Caco-2 (cell line): ENCODE results near the gene MICU1. TPM values are rescaled to one million over a fixed set of nuclear protein-coding genes. Genes with fewer than 3 reads are reported as not detected.

Source experiments
- BruUV-seq: library from RNA; stranded (reverse); fragments of 400-500 nt; replicated peaks from 2 replicates; lab custom pipeline; 2021; lab: Mats Ljungman, UMichigan
- CTCF ChIA-PET: fragments of 300-600 bp; sonication (Branson Sonifier 250); formaldehyde crosslinking; loops from one replicate; lab custom pipeline; 2022; ENCODE audit warnings: antibody characterized with exemption; lab: Charles Lee
- POLR2A ChIA-PET: fragments of 300-600 bp; sonication (Branson Sonifier 250); formaldehyde crosslinking; loops from one replicate; lab custom pipeline; 2022; ENCODE audit warnings: antibody characterized with exemption; lab: Charles Lee
- DNase-seq, 2 experiments: peaks; one replicate each; pipeline versions ENCODE4 v3.0.0 to v3.0.0-alpha.2; 2020 to 2022
- H3K27me3 ChIP-seq: replicated peaks from 2 replicates; pipeline ENCODE4 v1.6.0; 2011; ENCODE audit warnings: low read length; ENCODE audit not compliant: control insufficient read depth, insufficient read depth
- H3K36me3 ChIP-seq: 2 replicates; pipeline ENCODE4 v1.5.1; 2011; ENCODE audit warnings: low read length; ENCODE audit not compliant: control insufficient read depth, insufficient read depth
- H3K4me1 ChIP-seq: fragments of 250-450 bp; sonication (Bioruptor Pico); 2 replicates; pipeline ENCODE4 v1.5.1; 2020; ENCODE audit warnings: mild to moderate bottlenecking
- H3K4me3 ChIP-seq: 2 replicates; pipeline ENCODE4 v1.5.1; 2011; ENCODE audit warnings: low read depth, mild to moderate bottlenecking, control low read depth, low read length
- H3K9me3 ChIP-seq: fragments of 250-450 bp; sonication (Bioruptor Pico); 2 replicates; pipeline ENCODE4 v1.5.1; 2020; ENCODE audit warnings: mild to moderate bottlenecking, moderate library complexity
- H3K27ac Mint-ChIP-seq: one replicate; pipeline ENCODE4 v1.8.0; 2022; ENCODE audit warnings: mixed read lengths; ENCODE audit not compliant: unreplicated experiment
- H3K27me3 Mint-ChIP-seq: one replicate; pipeline ENCODE4 v1.8.0; 2022; ENCODE audit warnings: mixed read lengths; ENCODE audit not compliant: insufficient read depth, unreplicated experiment
- H3K36me3 Mint-ChIP-seq: one replicate; pipeline ENCODE4 v1.8.0; 2022; ENCODE audit warnings: mild to moderate bottlenecking, mixed read lengths; ENCODE audit not compliant: insufficient read depth, unreplicated experiment
- H3K4me1 Mint-ChIP-seq: one replicate; pipeline ENCODE4 v1.8.0; 2022; ENCODE audit warnings: low read depth, mixed read lengths; ENCODE audit not compliant: unreplicated experiment
- H3K4me3 Mint-ChIP-seq: one replicate; pipeline ENCODE4 v1.8.0; 2022; ENCODE audit warnings: mild to moderate bottlenecking, moderate library complexity, mixed read lengths; ENCODE audit not compliant: unreplicated experiment
- H3K9me3 Mint-ChIP-seq: one replicate; pipeline ENCODE4 v1.8.0; 2022; ENCODE audit warnings: mixed read lengths; ENCODE audit not compliant: unreplicated experiment
- intact Hi-C: fragments of 100-400 bp; cut with micrococcal nuclease; formaldehyde crosslinking; loops from one replicate; pipeline ENCODE4 v1.10.0; 2022; ENCODE audit not compliant: unreplicated experiment
- total RNA-seq: library from RNA; stranded (reverse); gene quantifications from 2 replicates; pipeline ENCODE4 v1.2.3, GENCODE V29; 2022
- TF ChIP-seq, protein P1 (sequence below), 2 experiments: fragments of 200-600 bp in 1 of 2; IDR thresholded peaks; 1 replicate in 1 of 2; 2 replicates in 1 of 2; pipeline versions ENCODE4 v1.5.1 to v1.8.0; 2011 to 2022; ENCODE audit warnings: antibody characterized with exemption in 1 of 2, control low read depth in 1 of 2, inconsistent platforms in 1 of 2, low read depth in 1 of 2, low read length in 1 of 2, mild to moderate bottlenecking in 1 of 2, moderate library complexity in 1 of 2; ENCODE audit not compliant: insufficient read depth in 1 of 2, severe bottlenecking in 1 of 2, unreplicated experiment in 1 of 2

Gene MICU1
- total RNA-seq, 1 experiment from 2014 or later: 83.2 TPM

DNA sequence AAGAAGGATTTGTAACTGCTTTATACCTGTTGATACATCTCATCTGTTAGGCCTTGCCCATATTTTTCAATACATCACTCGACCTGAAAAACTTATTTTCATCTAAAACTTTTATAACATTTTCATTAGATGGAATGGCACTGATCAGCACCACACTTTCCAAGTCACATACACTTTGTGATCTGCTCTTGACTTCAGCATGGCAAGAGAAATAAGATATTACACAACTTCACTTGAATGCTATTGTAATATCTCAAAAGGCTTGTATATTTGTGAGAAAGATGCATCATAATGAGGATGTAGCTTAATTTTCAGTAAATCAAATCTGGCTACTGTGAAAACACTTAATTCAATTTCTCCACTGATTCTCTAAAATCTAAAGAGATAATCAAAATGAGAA, 126.2 kb downstream of the MICU1 start:
- Histone ChIP-seq H3K4me1 (no peaks in the 10 kb centered on the region), H3K4me3 (no peak overlapping the region), H3K27me3 (no peaks in the 10 kb centered on the region), H3K9me3 (no peaks in the 10 kb centered on the region; the same call in 1 of the 2 replicates), H3K36me3 (no peaks in the 10 kb centered on the region)
- Mint-ChIP-seq H3K27ac (no peak overlapping the region), H3K4me3 (no peak overlapping the region), H3K36me3 (no peaks in the 10 kb centered on the region), H3K27me3 (no peaks in the 10 kb centered on the region), H3K9me3 (peaks cover 11% of the 10 kb centered on the region), H3K4me1 (no peaks in the 10 kb centered on the region)
- no peak for DNase-seq
- intact Hi-C loops: no loop called here
- TF ChIP-seq, protein P1, sequence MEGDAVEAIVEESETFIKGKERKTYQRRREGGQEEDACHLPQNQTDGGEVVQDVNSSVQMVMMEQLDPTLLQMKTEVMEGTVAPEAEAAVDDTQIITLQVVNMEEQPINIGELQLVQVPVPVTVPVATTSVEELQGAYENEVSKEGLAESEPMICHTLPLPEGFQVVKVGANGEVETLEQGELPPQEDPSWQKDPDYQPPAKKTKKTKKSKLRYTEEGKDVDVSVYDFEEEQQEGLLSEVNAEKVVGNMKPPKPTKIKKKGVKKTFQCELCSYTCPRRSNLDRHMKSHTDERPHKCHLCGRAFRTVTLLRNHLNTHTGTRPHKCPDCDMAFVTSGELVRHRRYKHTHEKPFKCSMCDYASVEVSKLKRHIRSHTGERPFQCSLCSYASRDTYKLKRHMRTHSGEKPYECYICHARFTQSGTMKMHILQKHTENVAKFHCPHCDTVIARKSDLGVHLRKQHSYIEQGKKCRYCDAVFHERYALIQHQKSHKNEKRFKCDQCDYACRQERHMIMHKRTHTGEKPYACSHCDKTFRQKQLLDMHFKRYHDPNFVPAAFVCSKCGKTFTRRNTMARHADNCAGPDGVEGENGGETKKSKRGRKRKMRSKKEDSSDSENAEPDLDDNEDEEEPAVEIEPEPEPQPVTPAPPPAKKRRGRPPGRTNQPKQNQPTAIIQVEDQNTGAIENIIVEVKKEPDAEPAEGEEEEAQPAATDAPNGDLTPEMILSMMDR (IDR thresholded peaks at IDR 0.05; ENCODE audit: insufficient read depth in 1 of 2, low read depth in 1 of 2, low read length in 1 of 2, severe bottlenecking in 1 of 2, unreplicated experiment in 1 of 2): no peak
- ChIA-PET POLR2A (no interaction called here), CTCF (no interaction called here)
- BruUV-seq: no TSS peak

GRCh38 chr10:72490951-72491350, 134.9 kb downstream of the MICU1 start:
- BruUV-seq: no TSS peak
- TF ChIP-seq, protein P1 (IDR thresholded peaks at IDR 0.05; ENCODE audit: insufficient read depth in 1 of 2, low read depth in 1 of 2, low read length in 1 of 2, severe bottlenecking in 1 of 2, unreplicated experiment in 1 of 2): no peak
- Histone ChIP-seq H3K4me1 (no peaks in the 10 kb centered on the region), H3K27me3 (no peaks in the 10 kb centered on the region), H3K4me3 (no peak overlapping the region), H3K36me3 (no peaks in the 10 kb centered on the region; the same call in 1 of the 2 replicates), H3K9me3 (no peaks in the 10 kb centered on the region)
- ChIA-PET CTCF (no interaction called here), POLR2A (no interaction called here)
- DNase-seq: no peak
- Mint-ChIP-seq H3K27me3 (no peaks in the 10 kb centered on the region), H3K4me1 (no peaks in the 10 kb centered on the region), H3K9me3 (no peaks in the 10 kb centered on the region), H3K27ac (no peak overlapping the region), H3K4me3 (no peak overlapping the region), H3K36me3 (no peaks in the 10 kb centered on the region)
- intact Hi-C loops: no loop called here

GRCh38 chr10:72487521-72487920, 138.4 kb downstream of the MICU1 start:
- Mint-ChIP-seq H3K27me3 (no peaks in the 10 kb centered on the region), H3K4me3 (no peak overlapping the region), H3K4me1 (no peaks in the 10 kb centered on the region), H3K9me3 (no peaks in the 10 kb centered on the region), H3K36me3 (no peaks in the 10 kb centered on the region), H3K27ac (no peak overlapping the region)
- Histone ChIP-seq H3K27me3 (no peaks in the 10 kb centered on the region), H3K4me1 (no peaks in the 10 kb centered on the region), H3K36me3 (no peaks in the 10 kb centered on the region; the same call in 1 of the 2 replicates), H3K9me3 (no peaks in the 10 kb centered on the region), H3K4me3 (no peak overlapping the region)
- TF ChIP-seq, protein P1 (IDR thresholded peaks at IDR 0.05; ENCODE audit: insufficient read depth in 1 of 2, low read depth in 1 of 2, low read length in 1 of 2, severe bottlenecking in 1 of 2, unreplicated experiment in 1 of 2): no peak
- no peak for DNase-seq
- intact Hi-C loops: no loop called here
- BruUV-seq: no TSS peak
- POLR2A ChIA-PET: no interaction called here
- CTCF ChIA-PET: no interaction called here
